HG03280 (cell line): ENCODE results near the gene CPNE4.
"Not testable (repeated sequence)": the region's sequence is repeated elsewhere in the genome, so short reads cannot be mapped to it uniquely, and the experiment has no call there.

ENCODE experiments used
- ATAC-seq: cut with Tn5 transposase; IDR thresholded peaks from one replicate; pipeline ENCODE4 v1.9.1; 2021; ENCODE audit warnings: mild to moderate bottlenecking, moderate library complexity; ENCODE audit not compliant: unreplicated experiment

CPNE4 gene

GRCh38 chr3:131486545-131486944, 548.3 kb downstream of the CPNE4 start:
- ATAC-seq: not testable (repeated sequence)

DNA sequence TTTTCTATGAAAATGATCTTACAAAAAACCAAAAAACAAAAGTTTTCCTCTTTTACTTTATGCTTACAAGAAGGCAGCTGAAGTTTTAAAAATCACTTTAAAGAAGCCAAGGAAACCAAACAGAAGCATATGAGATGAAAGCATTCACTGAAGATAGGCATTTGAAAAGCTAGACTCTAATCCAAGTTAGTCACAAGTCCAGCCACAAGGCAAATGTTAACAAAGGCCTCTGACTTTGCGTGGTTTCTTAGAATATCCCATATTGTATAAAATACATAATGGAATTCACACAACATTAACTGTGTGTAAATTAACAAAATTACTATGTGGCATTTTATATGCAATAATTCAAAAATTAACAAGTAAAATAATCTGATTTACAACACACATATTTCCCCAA, 549.7 kb downstream of the CPNE4 start:
- ATAC-seq: no peak

GRCh38 chr3:131484496-131485111, 550.2 kb downstream of the CPNE4 start:
- ATAC-seq: no peak
